SU-DHL-6 (cell line): ENCODE measurements around the gene ARRB1.

Experiments used
- H2AFZ ChIP-seq: fragments of 200-600 bp; sonication (generic); 2 replicates; pipeline ENCODE4 v1.6.1; 2014; ENCODE audit warnings: low read depth, mild to moderate bottlenecking, moderate library complexity, mixed read lengths, antibody characterized with exemption, low read length; ENCODE audit not compliant: severe bottlenecking
- H3F3A ChIP-seq: fragments of 200-600 bp; shearing (Covaris generic); 2 replicates; pipeline ENCODE4 v1.6.0; 2016; ENCODE audit warnings: antibody characterized with exemption, mild to moderate bottlenecking; ENCODE audit not compliant: insufficient read depth
- H3K27ac ChIP-seq: fragments of 200-600 bp; sonication (generic); 2 replicates; pipeline ENCODE4 v1.5.1; 2016; ENCODE audit warnings: low read depth, mild to moderate bottlenecking, low read length, moderate library complexity, mixed read lengths
- H3K27me3 ChIP-seq: fragments of 200-600 bp; sonication (generic), shearing (Covaris generic); 2 replicates; pipeline ENCODE4 v1.6.0; 2014; ENCODE audit warnings: mild to moderate bottlenecking, low read length
- H3K36me3 ChIP-seq: fragments of 200-600 bp; sonication (generic); 2 replicates; pipeline ENCODE4 v1.6.1; 2014; ENCODE audit warnings: mild to moderate bottlenecking, low read length, mixed read lengths
- H3K4me2 ChIP-seq: fragments of 300-600, 200-600 bp; shearing (Covaris generic), sonication (generic); 2 replicates; pipeline ENCODE4 v1.6.0; 2014; ENCODE audit warnings: low read length, low read depth, mild to moderate bottlenecking; ENCODE audit not compliant: poor library complexity, severe bottlenecking
- H3K4me3 ChIP-seq: fragments of 200-600 bp; sonication (generic); 2 replicates; pipeline ENCODE4 v1.5.1; 2014; ENCODE audit warnings: antibody characterized with exemption, low read length, mild to moderate bottlenecking, mixed read lengths; ENCODE audit not compliant: insufficient read depth, poor library complexity, severe bottlenecking
- H3K79me2 ChIP-seq: fragments of 200-600 bp; sonication (generic); 2 replicates; pipeline ENCODE4 v1.6.1; 2014; ENCODE audit warnings: mild to moderate bottlenecking, low read length, moderate library complexity; ENCODE audit not compliant: insufficient read depth
- H3K9ac ChIP-seq: fragments of 200-600 bp; sonication (generic); 2 replicates; pipeline ENCODE4 v1.7.0; 2014; ENCODE audit warnings: mild to moderate bottlenecking, low read length
- H3K9me2 ChIP-seq: fragments of 200-600 bp; sonication (generic); replicated peaks from 2 replicates; pipeline ENCODE4 v1.6.1; 2014; ENCODE audit warnings: low read length; ENCODE audit not compliant: insufficient read depth
- H3K9me3 ChIP-seq: fragments of 200-600 bp; sonication (generic); 2 replicates; pipeline ENCODE4 v1.6.1; 2014; ENCODE audit warnings: low read length, mixed read lengths; ENCODE audit not compliant: insufficient read depth
- H4K20me1 ChIP-seq: fragments of 200-600 bp; sonication (generic); 2 replicates; pipeline ENCODE4 v1.6.1; 2014; ENCODE audit warnings: low read depth, mild to moderate bottlenecking, antibody characterized with exemption, low read length, moderate library complexity, mixed read lengths
- EZH2phosphoT487 ChIP-seq: fragments of 200-600 bp; sonication (generic), shearing (Covaris generic); conservative IDR thresholded peaks from 2 replicates; pipeline ENCODE4 v1.6.1; 2018; ENCODE audit warnings: mild to moderate bottlenecking, antibody characterized with exemption, low read length, moderate library complexity, mixed read lengths
- TF ChIP-seq, protein P1 (sequence below): fragments of 200-600 bp; sonication (generic); IDR thresholded peaks from one replicate; pipeline ENCODE4 v1.5.1; 2017; ENCODE audit warnings: antibody characterized with exemption, mild to moderate bottlenecking, low read length, moderate library complexity; ENCODE audit not compliant: insufficient read depth, poor library complexity, severe bottlenecking

ARRB1 gene

DNA sequence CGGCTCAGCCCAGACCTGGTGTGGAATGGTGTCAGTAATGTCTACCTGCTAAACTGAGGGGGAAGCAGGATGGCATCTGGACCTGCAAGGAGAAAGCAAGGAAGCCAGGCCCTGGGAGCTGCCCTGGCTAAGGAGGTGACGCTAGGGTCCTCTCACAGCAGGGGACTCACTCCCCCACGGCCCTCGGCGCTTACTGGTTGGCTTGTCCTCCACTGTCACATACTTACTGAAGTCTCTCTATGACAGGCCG lies 62.0 kb downstream of the ARRB1 start:
- Histone ChIP-seq H3K27ac (no peak overlapping the region), H3K4me3 (no peak overlapping the region), H4K20me1 (no peaks in the 10 kb centered on the region), H3K9ac (no peak overlapping the region), H3K9me3 (no peaks in the 10 kb centered on the region), H3F3A (no peaks in the 10 kb centered on the region), H3K27me3 (no peaks in the 10 kb centered on the region; the same call in 1 of the 2 replicates), H3K4me2 (no peak overlapping the region), H3K9me2 (no peaks in the 10 kb centered on the region), H2AFZ (no peak overlapping the region), H3K36me3 (no peaks in the 10 kb centered on the region), H3K79me2 (no peaks in the 10 kb centered on the region)
- no peak for TF ChIP-seq EZH2phosphoT487
- TF ChIP-seq, protein P1, sequence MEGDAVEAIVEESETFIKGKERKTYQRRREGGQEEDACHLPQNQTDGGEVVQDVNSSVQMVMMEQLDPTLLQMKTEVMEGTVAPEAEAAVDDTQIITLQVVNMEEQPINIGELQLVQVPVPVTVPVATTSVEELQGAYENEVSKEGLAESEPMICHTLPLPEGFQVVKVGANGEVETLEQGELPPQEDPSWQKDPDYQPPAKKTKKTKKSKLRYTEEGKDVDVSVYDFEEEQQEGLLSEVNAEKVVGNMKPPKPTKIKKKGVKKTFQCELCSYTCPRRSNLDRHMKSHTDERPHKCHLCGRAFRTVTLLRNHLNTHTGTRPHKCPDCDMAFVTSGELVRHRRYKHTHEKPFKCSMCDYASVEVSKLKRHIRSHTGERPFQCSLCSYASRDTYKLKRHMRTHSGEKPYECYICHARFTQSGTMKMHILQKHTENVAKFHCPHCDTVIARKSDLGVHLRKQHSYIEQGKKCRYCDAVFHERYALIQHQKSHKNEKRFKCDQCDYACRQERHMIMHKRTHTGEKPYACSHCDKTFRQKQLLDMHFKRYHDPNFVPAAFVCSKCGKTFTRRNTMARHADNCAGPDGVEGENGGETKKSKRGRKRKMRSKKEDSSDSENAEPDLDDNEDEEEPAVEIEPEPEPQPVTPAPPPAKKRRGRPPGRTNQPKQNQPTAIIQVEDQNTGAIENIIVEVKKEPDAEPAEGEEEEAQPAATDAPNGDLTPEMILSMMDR, result no peak

DNA sequence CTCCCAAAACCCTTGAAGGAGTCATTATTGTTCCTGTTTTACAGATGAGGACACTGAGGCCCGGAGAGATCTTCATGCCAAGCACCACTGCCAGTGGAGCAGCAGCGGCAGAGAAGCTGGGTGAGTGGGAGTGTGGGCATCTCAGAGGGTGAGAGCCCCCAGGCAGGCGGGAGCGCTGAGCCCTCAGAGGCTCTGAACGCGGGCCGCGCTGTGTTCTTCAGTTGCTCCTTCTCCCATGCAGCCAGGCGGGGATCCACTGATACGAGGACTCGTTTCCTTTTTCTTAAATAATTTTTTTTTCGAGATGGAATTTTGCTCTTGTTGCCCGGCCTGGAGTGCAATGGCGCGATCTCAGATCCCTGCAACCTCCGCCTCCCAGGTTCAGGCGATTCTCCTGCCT lies 63.9 kb downstream of the ARRB1 start:
- Histone ChIP-seq H3K9me3 (no peaks in the 10 kb centered on the region), H3K79me2 (no peaks in the 10 kb centered on the region), H3K27me3 (no peaks in the 10 kb centered on the region), H3K9ac (no peak overlapping the region), H3K4me2 (no peak overlapping the region), H3K36me3 (no peaks in the 10 kb centered on the region), H3K9me2 (no peaks in the 10 kb centered on the region), H4K20me1 (no peaks in the 10 kb centered on the region), H3K4me3 (no peak overlapping the region), H3F3A (no peaks in the 10 kb centered on the region), H3K27ac (no peak overlapping the region), H2AFZ (no peak overlapping the region)
- no peak for TF ChIP-seq EZH2phosphoT487
- TF ChIP-seq, protein P1, result no peak

DNA sequence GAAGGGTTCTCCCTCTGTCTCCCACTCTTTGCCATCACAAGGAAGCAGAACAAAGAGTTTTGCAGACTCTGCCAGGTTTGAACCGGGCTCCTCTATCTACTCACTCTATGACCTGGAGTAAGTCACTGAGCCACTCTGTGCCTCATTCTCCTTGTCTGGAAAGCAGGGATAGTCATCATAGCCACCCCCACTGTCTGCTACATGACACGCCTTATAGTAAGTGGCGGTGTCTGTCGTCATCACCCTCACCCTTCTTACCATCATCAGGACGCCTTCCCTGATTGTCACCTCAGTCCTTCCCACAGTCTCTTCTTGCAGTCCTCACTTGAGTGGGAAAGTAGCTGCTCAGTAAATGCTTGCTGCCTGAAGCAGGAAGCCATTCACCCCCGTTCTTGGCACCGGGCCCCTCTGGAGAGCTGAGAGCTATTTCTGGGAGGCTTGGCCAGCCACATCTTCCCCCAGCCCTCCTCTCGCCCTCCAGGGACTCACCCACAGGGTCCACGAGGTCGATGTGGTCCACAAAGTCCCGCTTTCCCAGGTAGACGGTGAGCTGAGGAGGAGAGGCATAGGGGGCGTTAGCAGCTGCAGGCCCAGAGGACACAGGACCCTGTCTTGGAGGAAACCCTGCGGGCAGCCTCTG lies 64.5 kb downstream of the ARRB1 start:
- H3K27me3 ChIP-seq, result no peaks in the 10 kb centered on the region
- TF ChIP-seq EZH2phosphoT487, result no peak
- TF ChIP-seq, protein P1, result no peak
- H3K9me3 ChIP-seq, result no peaks in the 10 kb centered on the region
- H3K9me2 ChIP-seq, result no peaks in the 10 kb centered on the region
- H2AFZ ChIP-seq, result no peak overlapping the region
- no peak overlapping the region for H3K9ac ChIP-seq
- H3K36me3 ChIP-seq, result no peaks in the 10 kb centered on the region
- H3K27ac ChIP-seq, result no peak overlapping the region
- H3K79me2 ChIP-seq, result no peaks in the 10 kb centered on the region
- no peak overlapping the region for H3K4me2 ChIP-seq
- H3F3A ChIP-seq, result no peaks in the 10 kb centered on the region
- H3K4me3 ChIP-seq, result no peak overlapping the region
- no peaks in the 10 kb centered on the region for H4K20me1 ChIP-seq
